ENCODE results near the gene NSUN3. TPM values are rescaled to one million over a fixed set of nuclear protein-coding genes. Genes with fewer than 3 reads are reported as not detected.

Gene NSUN3
- total and polyA plus RNA-seq, 10 of the 15 experiments (the other 5 are each of a cell fraction or from before 2014, with no cell fraction given), result 9.1 to 20.3 (median 11.7) TPM

- ChIA-PET POLR2A (no interaction called here), SMC1A (ENCODE audit: uncharacterized antibody, unreplicated experiment) (no interaction called here), CTCF (interaction anchor here (0.8 kb wide), 1 partner anchor 126 kb away, joined by 3 read pairs; no protein-coding TSS in a partner anchor), RAD21 (ENCODE audit: unreplicated experiment) (no interaction called here)
- DNase-seq (ENCODE audit: low read depth, low spot score) (no peak), ATAC-seq (peak; percentile 31; the same call in 2 of the 3 replicates), FAIRE-seq (no peak)
- no peak overlapping the region for H3K27ac ChIP-seq (ENCODE audit: control insufficient read depth, insufficient read depth)
- 97% methylated on average over 2 of the region's 2 CpGs for whole genome bisulfite sequencing (ENCODE audit: insufficient coverage, insufficient replicate concordance, low lambda C conversion rate, missing lambda C conversion rate)
- H3K4me3 ChIP-seq, result no peak overlapping the region
- TF ChIP-seq, protein P1, sequence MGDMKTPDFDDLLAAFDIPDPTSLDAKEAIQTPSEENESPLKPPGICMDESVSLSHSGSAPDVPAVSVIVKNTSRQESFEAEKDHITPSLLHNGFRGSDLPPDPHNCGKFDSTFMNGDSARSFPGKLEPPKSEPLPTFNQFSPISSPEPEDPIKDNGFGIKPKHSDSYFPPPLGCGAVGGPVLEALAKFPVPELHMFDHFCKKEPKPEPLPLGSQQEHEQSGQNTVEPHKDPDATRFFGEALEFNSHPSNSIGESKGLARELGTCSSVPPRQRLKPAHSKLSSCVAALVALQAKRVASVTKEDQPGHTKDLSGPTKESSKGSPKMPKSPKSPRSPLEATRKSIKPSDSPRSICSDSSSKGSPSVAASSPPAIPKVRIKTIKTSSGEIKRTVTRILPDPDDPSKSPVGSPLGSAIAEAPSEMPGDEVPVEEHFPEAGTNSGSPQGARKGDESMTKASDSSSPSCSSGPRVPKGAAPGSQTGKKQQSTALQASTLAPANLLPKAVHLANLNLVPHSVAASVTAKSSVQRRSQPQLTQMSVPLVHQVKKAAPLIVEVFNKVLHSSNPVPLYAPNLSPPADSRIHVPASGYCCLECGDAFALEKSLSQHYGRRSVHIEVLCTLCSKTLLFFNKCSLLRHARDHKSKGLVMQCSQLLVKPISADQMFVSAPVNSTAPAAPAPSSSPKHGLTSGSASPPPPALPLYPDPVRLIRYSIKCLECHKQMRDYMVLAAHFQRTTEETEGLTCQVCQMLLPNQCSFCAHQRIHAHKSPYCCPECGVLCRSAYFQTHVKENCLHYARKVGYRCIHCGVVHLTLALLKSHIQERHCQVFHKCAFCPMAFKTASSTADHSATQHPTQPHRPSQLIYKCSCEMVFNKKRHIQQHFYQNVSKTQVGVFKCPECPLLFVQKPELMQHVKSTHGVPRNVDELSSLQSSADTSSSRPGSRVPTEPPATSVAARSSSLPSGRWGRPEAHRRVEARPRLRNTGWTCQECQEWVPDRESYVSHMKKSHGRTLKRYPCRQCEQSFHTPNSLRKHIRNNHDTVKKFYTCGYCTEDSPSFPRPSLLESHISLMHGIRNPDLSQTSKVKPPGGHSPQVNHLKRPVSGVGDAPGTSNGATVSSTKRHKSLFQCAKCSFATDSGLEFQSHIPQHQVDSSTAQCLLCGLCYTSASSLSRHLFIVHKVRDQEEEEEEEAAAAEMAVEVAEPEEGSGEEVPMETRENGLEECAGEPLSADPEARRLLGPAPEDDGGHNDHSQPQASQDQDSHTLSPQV (IDR thresholded peaks at IDR 0.05), result no peak
- TF ChIP-seq CEBPB (IDR thresholded peaks at IDR 0.05; ENCODE audit: borderline replicate concordance in 1 of 2, low read depth in 2 of 2, low read length in 2 of 2) (no peak), MTA3 (IDR thresholded peaks at IDR 0.05; ENCODE audit: borderline replicate concordance, low read length) (no peak), FOXK2 (IDR thresholded peaks at IDR 0.05) (no peak), TBL1XR1 (IDR thresholded peaks at IDR 0.05; ENCODE audit: low read depth, low read length) (no peak), RAD51 (IDR thresholded peaks at IDR 0.05) (no peak), PAX5 (IDR thresholded peaks at IDR 0.05; ENCODE audit: borderline replicate concordance, low read depth, low read length) (no peak), NR2F1 (conservative IDR thresholded peaks at IDR 0.05) (no peak), NKRF (conservative IDR thresholded peaks at IDR 0.05) (no peak), ZZZ3 (IDR thresholded peaks at IDR 0.05; ENCODE audit: control insufficient read depth, insufficient read length, low read depth) (no peak), RBBP5 (conservative IDR thresholded peaks at IDR 0.05) (no peak), MEF2B (IDR thresholded peaks at IDR 0.05; ENCODE audit: partially characterized antibody, poor library complexity, severe bottlenecking) (no peak), SIX5 (IDR thresholded peaks at IDR 0.05; ENCODE audit: low read depth, low read length, severe bottlenecking) (no peak), CHD4 (IDR thresholded peaks at IDR 0.05) (no peak), POLR2AphosphoS5 (IDR thresholded peaks at IDR 0.05; ENCODE audit: low read length) (no peak), TAF1 (IDR thresholded peaks at IDR 0.05; ENCODE audit: borderline replicate concordance, low read depth, low read length) (no peak), SMARCA5 (IDR thresholded peaks at IDR 0.05) (no peak)
- no peak overlapping the region for H3K9ac ChIP-seq (ENCODE audit: control insufficient read depth, insufficient read depth, low read length)
- H3K9me3 ChIP-seq (replicated peaks; ENCODE audit: control insufficient read depth, insufficient read depth, low read length), result no peaks in the 10 kb centered on the region
- H4K20me1 ChIP-seq (ENCODE audit: control insufficient read depth, insufficient read depth), result no peaks in the 10 kb centered on the region
- peaks cover 1 to 6% of the 10 kb centered on the region in 2 experiments; a peak in 2 of 4 replicates for H3K36me3 ChIP-seq (ENCODE audit: control insufficient read depth in 2 of 2, insufficient read depth in 2 of 2, low read length in 1 of 2)
- no peaks in the 10 kb centered on the region for H3K27me3 ChIP-seq (replicated peaks in 1 of 2; ENCODE audit: control insufficient read depth in 2 of 2, insufficient read depth in 2 of 2, low read length in 1 of 2)
- H3K4me2 ChIP-seq (ENCODE audit: control insufficient read depth, insufficient read depth), result no peak overlapping the region
- in situ Hi-C loops (cut with MboI), result no loop called here
- no TSS peak for BruUV-seq (replicated peaks)
- H3K79me2 ChIP-seq (ENCODE audit: control insufficient read depth, insufficient read depth, low read length), result no peaks in the 10 kb centered on the region
- H3K4me1 ChIP-seq (ENCODE audit: control insufficient read depth, insufficient read depth, low read length), result no peaks in the 10 kb centered on the region
- H2AFZ ChIP-seq (ENCODE audit: control insufficient read depth, low read depth, low read length), result no peak overlapping the region
- intact Hi-C loops (cut with micrococcal nuclease; ENCODE audit: unreplicated experiment), result no loop called here
These were observed 67.8 kb downstream of the NSUN3 start for GRCh38 chr3:94130690-94131089.
